WI38 (cell line): Measurements from ENCODE around the gene RBP3.

ENCODE experiments used
- H3K4me3 ChIP-seq: 2 replicates; pipeline ENCODE4 v1.5.1; 2011; ENCODE audit warnings: low read depth, mild to moderate bottlenecking, control low read depth, low read length
- CTCF ChIP-seq: IDR thresholded peaks from 2 replicates; pipeline ENCODE4 v1.5.1; 2012; ENCODE audit warnings: low read depth, mild to moderate bottlenecking, control low read depth, low read length

The RBP3 gene

DNA sequence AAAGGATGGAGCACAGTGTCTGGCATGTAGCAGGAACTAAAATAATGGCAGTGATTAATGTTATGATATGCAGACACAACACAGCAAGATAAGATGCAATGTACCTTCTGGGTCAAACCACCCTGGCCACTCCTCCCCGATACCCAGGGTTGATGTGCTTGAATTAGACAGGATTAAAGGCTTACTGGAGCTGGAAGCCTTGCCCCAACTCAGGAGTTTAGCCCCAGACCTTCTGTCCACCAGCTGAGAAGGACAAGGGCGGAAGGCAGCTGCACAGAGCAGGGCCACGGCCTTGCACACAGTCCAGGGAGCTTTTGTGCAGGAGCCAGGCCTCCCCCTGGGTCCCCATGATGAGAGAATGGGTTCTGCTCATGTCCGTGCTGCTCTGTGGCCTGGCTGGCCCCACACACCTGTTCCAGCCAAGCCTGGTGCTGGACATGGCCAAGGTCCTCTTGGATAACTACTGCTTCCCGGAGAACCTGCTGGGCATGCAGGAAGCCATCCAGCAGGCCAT is at the start of gene RBP3:
TSS of gene RBP3 (plus strand) at position 226 of the 514 bp plus-strand sequence. CDS start at position 348, 122 bp downstream.
- no peak for TF ChIP-seq CTCF
- H3K4me3 ChIP-seq, result no peak within 1 kb of the TSS

DNA sequence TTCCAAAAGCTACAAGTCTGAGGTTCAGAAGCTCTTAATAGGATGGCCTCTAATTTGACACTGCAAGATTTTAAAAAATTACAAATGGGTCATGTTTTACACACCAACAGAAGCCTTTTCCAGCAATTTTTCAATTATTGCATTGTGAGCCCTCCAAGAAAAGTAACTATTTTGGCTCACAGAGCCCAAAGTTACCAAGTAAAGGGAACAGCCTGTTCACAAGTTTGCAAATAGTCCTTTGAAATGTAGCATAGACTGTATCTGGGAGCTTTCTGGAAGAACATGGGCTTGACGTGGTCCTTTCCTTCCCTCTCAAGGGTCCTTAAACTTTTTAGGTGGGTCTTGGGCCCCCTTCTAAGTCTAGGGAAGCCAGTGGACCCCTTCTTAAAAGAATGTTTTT is 49.4 kb upstream of the RBP3 start:
- no peak for TF ChIP-seq CTCF
- no peak overlapping the region for H3K4me3 ChIP-seq

- H3K4me3 ChIP-seq, result no peak within 1 kb of the TSS
- TF ChIP-seq CTCF, result no peak
Observed at GRCh38 chr10:47299611-47300428, 48.3 kb upstream of the RBP3 start, which contains the start of gene GDF10. GDF10 (plus strand) TSS chr10:47300197; CDS start chr10:47300652, 455 bp downstream.

- H3K4me3 ChIP-seq, result no peak overlapping the region
- no peak for TF ChIP-seq CTCF
Observed at GRCh38 chr10:47300429-47300931, 47.7 kb upstream of the RBP3 start.

DNA sequence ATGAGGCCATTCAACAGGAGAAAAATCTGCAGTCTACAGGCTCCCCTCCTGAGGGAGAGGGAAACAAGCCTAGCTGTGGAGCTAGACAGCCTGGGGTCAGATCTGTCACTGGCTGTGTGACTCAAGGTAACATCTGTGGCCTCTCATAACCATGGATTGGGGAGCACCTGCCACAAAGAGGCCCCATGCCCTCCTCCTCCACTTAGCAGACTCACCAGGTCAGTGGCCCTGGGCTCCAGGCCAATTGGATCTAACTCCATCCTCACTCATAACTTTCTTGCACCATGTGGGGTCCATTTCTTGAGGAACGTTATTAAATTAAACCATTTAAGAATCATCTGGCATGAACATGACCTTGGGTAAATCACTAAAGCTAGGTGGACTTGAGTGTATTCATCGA is 46.3 kb upstream of the RBP3 start:
- no peak for TF ChIP-seq CTCF
- no peak overlapping the region for H3K4me3 ChIP-seq

- no peak for TF ChIP-seq CTCF
- no peak overlapping the region for H3K4me3 ChIP-seq
Observed at GRCh38 chr10:47303105-47303504, 45.1 kb upstream of the RBP3 start.

DNA sequence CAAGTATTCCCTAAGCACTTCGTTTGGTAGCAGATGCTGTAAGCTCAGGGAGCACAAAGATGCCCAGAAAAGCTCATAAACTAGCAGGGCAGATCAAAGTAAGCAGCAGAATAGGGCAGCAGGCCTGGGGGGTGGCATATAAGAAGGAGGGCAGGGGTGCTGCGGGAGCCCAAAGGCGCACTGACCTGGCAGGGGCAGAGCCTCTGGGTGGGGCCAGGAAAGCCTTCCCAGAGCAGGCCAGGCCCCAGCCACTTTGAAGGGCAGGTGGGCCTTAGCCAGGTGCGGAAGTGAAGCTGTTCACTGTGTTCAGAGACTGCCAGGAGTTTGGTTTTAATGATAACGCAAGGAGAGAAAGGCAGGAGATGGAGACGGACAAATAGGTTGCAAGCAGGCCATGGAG is 44.3 kb upstream of the RBP3 start:
- H3K4me3 ChIP-seq, result no peak overlapping the region
- TF ChIP-seq CTCF, result no peak
